Right atrium auricular region (tissue), 2 donors: ENCODE results near the gene RPS21. TPM values are rescaled to one million over a fixed set of nuclear protein-coding genes. Genes with fewer than 3 reads are reported as not detected.

ENCODE experiments used
- DNase-seq: peaks from one replicate; pipeline ENCODE4 v3.0.0-alpha.2; 2019; ENCODE audit warnings: low spot score
- H3K27ac ChIP-seq, 2 donors: fragments of 200-600 bp; sonication (generic); 1 replicate in 1 of 2; 2 replicates in 1 of 2; pipeline ENCODE4 v1.5.1; 2016 to 2019
- H3K27me3 ChIP-seq, 2 donors: fragments of 200-600 bp; sonication (generic); one replicate each; pipeline versions ENCODE4 v1.5.1 to v1.6.0; 2017 to 2019
- H3K36me3 ChIP-seq: fragments of 200-600 bp; sonication (generic); one replicate; pipeline ENCODE4 v1.5.1; 2016
- H3K4me1 ChIP-seq, 2 donors: fragments of 200-600 bp; sonication (generic); one replicate each; pipeline versions ENCODE4 v1.5.1 to v1.6.0; 2017 to 2019
- H3K4me3 ChIP-seq, 2 donors: fragments of 200-600 bp; sonication (generic); 1 replicate in 1 of 2; 2 replicates in 1 of 2; pipeline ENCODE4 v1.5.1; 2017 to 2019; ENCODE audit warnings: mild to moderate bottlenecking in 1 of 2, moderate library complexity in 1 of 2
- H3K9me3 ChIP-seq, 2 donors: fragments of 200-600 bp; sonication (generic); one replicate each; pipeline ENCODE4 v1.5.1; 2019
- CTCF ChIP-seq, 2 donors: fragments of 200-600 bp; sonication (generic); IDR thresholded peaks; one replicate each; pipeline ENCODE4 v1.5.1; 2019; ENCODE audit warnings: antibody characterized with exemption in 2 of 2
- total RNA-seq, 2 donors: library from RNA; depleted of rRNA; stranded (reverse); fragments of >200 nt; gene quantifications; one replicate each; pipeline ENCODE4 v1.1.0, GENCODE V29; 2016

The RPS21 gene
- total RNA-seq, 2 donors from 2014 or later = 1,510 to 1,937 TPM

- Histone ChIP-seq H3K27me3 (no peaks in the 10 kb centered on the region), H3K4me1 (peaks cover 0 to 22% of the 10 kb centered on the region in 2 donors), H3K36me3 (no peaks in the 10 kb centered on the region), H3K27ac (peak overlapping the region; percentile 12 to 35), H3K4me3 (no peak overlapping the region), H3K9me3 (no peaks in the 10 kb centered on the region)
- DNase-seq = peak; percentile 70
- TF ChIP-seq CTCF (IDR thresholded peaks at IDR 0.05) = no peak
These were observed 47.0 kb downstream of the RPS21 start for GRCh38 chr20:62433658-62434497.

- H3K4me1 ChIP-seq = peaks cover 0 to 22% of the 10 kb centered on the region in 2 donors
- no peaks in the 10 kb centered on the region for H3K36me3 ChIP-seq
- H3K9me3 ChIP-seq = no peaks in the 10 kb centered on the region
- H3K27ac ChIP-seq = no peak overlapping the region
- no peaks in the 10 kb centered on the region for H3K27me3 ChIP-seq
- DNase-seq = no peak
- no peak for TF ChIP-seq CTCF (IDR thresholded peaks at IDR 0.05)
- H3K4me3 ChIP-seq = no peak overlapping the region
These were observed 49.8 kb downstream of the RPS21 start for GRCh38 chr20:62436692-62437091.

- Histone ChIP-seq H3K4me3 (no peak overlapping the region), H3K9me3 (no peaks in the 10 kb centered on the region), H3K4me1 (peaks cover 0 to 22% of the 10 kb centered on the region in 2 donors), H3K27me3 (no peaks in the 10 kb centered on the region), H3K27ac (no peak overlapping the region), H3K36me3 (no peaks in the 10 kb centered on the region)
- no peak for DNase-seq
- TF ChIP-seq CTCF (IDR thresholded peaks at IDR 0.05) = no peak
These were observed 50.6 kb downstream of the RPS21 start for GRCh38 chr20:62437496-62437895.

DNA sequence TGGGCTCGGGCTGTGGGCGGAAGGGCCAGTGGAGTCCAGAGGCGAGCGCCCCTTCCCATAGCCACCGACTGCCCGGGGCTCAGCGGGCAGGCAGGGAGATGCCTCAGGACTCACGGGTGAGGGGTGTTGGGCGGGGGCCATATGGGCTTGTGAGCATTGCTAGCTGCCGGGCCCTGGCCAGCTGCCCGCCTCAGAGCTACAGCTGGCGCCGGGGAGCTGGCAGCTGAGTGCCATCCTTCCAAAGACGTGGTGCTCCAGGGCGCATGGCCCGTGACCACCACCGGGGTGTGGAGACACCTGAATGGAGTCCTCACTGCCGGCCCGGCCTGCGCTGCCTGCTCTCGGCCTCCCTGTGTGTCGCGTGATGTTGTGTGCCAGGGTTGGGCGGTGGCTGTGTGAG is 51.0 kb downstream of the RPS21 start:
- no peak for DNase-seq

More for the DNA sequence above, 51.0 kb downstream of the RPS21 start:
- H3K9me3 ChIP-seq = no peaks in the 10 kb centered on the region
- no peak for TF ChIP-seq CTCF (IDR thresholded peaks at IDR 0.05)
- no peaks in the 10 kb centered on the region for H3K27me3 ChIP-seq
- no peak overlapping the region for H3K4me3 ChIP-seq
- H3K27ac ChIP-seq = no peak overlapping the region
- no peaks in the 10 kb centered on the region for H3K36me3 ChIP-seq
- H3K4me1 ChIP-seq = peaks cover 0 to 22% of the 10 kb centered on the region in 2 donors

Other genes with a start within 250 kb of the RPS21 start
- gene PSMA7, start 243.7 kb upstream of the RPS21 start, total RNA-seq = 100 to 1,000 TPM; 258 to 313 TPM
- gene SS18L1, start 243.3 kb upstream of the RPS21 start, total RNA-seq = 1 to 10 TPM; 8.3 to 9.0 TPM
- 10 to 100 TPM; 20.7 to 24.1 TPM for gene MTG2, start 204.1 kb upstream of the RPS21 start, total RNA-seq
- gene HRH3, start 166.8 kb upstream of the RPS21 start, total RNA-seq = not detected
- gene OSBPL2, start 148.6 kb upstream of the RPS21 start, total RNA-seq = 10 to 100 TPM; 27.2 to 29.6 TPM
- 100 to 1,000 TPM in 1 of 2 donors, 10 to 100 TPM in 1; 95.9 to 128 TPM for gene ADRM1, start 84.1 kb upstream of the RPS21 start, total RNA-seq
- 10 to 100 TPM; 61.1 to 69.4 TPM for gene LAMA5, start 19.8 kb upstream of the RPS21 start, total RNA-seq
- gene CABLES2, start 20.2 kb downstream of the RPS21 start, total RNA-seq = 10 to 100 TPM; 10.8 to 17.7 TPM
- not detected for gene RBBP8NL, start 40.4 kb downstream of the RPS21 start, total RNA-seq
- 1 to 10 TPM; 6.9 to 9.6 TPM for gene GATA5, start 88.9 kb downstream of the RPS21 start, total RNA-seq